DMS79 treated with DMSO at 0.1 percent for 48 hours (cell line): Measurements from ENCODE around the gene IKBKE.

Experiments used
- DNase-seq: peaks from one replicate; lab custom pipeline; 2025; lab: John Stamatoyannopoulos, UW

IKBKE gene

DNA sequence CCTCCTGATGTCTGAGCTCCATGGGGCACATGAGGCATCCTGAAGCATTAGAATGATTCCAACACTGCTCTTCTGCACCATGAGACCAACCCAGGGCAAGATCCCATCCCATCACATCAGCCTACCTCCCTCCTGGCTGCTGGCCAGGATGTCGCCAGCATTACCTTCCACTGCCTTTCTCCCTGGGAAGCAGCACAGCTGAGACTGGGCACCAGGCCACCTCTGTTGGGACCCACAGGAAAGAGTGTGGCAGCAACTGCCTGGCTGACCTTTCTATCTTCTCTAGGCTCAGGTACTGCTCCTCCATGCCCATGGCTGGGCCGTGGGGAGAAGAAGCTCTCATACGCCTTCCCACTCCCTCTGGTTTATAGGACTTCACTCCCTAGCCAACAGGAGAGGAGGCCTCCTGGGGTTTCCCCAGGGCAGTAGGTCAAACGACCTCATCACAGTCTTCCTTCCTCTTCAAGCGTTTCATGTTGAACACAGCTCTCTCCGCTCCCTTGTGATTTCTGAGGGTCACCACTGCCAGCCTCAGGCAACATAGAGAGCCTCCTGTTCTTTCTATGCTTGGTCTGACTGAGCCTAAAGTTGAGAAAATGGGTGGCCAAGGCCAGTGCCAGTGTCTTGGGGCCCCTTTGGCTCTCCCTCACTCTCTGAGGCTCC, 26.0 kb downstream of the IKBKE start:
- DNase-seq = peak; percentile 8

DNA sequence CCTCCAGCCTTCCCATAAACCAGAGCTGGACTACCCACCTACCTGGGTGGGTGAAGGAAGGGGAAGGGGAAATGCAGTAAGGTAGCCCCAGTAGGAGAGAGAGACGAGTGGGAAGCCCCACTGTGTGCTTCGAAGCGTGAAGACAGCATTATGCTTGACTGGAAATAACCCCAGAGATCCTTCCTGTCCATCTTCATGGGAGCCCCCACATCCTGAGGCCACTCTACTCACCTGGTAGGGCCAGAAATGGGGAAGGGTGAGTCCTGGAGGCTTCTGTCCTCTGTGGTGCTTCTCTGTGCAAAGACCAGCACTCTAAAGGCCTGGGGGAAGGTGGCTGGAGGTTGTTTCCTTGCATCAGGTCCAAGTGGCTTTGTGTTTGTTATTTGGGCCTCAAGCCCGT, 27.1 kb downstream of the IKBKE start:
- no peak for DNase-seq

DNA sequence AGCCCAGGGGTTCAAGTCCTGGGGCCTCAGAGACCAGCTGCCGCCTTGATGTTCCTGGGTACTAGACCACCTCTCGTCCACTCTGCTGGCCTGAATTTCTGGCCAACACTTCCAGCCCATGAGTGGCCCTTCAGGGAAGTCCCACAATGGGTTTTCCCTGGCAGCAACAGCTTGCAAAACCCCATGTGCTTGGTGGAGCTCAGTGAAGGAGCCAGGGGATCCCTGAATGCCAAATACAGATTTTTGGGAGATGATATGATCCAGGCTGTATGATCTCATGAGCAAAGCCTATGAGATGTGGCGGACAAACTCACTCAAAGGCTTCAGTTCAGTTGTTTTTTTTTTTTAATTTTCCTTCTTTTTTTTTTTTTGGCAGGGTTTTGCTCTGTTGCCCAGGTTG, 27.5 kb downstream of the IKBKE start:
- DNase-seq = no peak

DNA sequence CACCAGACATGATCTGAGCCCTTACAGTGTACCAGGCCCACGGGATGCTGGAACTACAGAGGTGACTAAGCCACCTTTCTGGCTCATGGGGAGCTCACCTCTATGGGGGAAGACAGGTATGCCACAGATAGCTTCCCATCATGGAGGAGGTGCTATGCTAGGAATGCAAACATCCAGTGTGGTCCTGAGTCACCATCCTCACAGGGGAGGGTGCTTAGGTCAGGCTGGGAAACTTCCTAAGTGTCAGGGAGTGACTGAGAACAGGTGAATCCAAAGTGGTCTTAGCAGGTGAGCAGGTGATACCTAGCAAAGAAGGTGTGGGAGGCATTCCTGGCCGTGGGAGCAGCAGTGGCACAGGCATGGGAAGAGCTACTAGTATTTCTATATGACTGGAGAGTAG, 28.4 kb downstream of the IKBKE start:
- DNase-seq = no peak

DNA sequence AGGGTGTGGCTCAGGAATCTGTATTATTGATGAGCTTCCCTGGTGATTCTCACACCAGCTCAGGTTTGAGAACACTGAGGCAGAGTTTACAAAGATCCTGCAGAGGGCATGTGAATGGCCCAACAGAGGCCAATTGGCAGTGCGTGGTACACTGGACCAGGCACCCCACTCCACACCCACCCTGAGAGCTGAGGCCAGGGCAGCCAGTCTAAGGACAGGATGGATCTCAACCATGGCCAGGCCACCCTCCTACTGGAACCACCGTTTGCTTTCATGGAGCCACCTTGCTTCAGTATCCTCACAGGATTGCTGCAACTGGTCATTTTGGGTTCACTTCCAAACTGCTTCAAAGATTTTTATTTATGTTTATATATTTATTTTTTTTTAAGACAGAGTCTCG, 29.8 kb downstream of the IKBKE start:
- DNase-seq = no peak

DNA sequence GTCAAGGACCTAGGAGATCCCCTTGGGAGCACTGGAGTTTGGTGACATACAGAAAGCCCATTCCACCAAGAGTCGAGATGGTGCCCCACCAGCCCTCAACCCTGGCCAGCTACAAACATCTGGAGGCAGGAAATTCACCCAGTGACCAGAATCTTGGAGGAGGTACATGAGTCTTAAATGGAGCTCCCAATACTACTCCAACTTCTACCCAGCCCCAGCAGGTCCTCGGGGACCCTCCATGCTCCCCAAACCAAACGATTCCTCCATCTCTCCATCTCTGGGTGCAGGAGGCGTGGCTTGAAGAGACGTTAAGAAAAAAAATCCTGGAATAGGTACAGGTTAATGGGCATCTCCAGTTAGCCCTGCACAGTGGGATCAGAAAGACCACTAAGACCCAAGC, 31.6 kb downstream of the IKBKE start:
- no peak for DNase-seq

DNA sequence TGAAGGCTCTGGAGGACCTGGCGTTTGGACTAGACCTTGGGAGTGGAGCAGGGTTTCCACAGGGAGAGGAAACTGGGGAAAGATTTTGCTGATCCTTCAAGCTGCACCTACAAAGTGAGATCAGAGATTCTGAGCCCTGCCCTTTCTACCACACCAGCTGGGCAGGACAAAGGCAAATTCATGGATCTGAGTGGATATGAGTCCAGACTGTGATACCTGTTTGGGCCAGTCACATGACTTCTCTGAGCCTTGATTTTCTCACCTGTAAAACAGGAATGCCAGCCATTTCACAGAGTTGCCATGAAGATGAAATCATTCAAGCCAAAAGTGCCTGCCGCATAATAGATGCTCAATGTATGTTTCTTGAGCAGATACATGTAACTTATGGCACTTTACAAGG, 32.1 kb downstream of the IKBKE start:
- no peak for DNase-seq

DNA sequence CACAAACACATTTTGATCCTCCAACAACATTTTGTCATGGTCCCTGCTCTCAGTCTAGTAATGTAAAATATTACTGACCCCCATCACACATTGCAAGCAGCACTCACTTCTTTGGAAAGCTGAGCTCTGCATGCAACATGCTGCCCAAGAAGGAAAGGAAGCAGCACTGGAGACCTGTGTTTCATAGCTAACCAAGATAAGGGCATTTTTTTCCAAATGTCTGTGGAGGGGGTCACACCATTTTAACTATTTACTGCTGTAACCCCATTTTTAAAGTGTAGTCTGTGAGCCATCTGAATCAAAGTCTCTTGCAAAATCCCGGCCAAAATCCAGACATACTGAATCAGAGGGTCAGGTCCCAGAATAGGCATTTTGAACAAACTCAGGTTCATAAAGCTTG, 32.5 kb downstream of the IKBKE start:
- DNase-seq = no peak

DNA sequence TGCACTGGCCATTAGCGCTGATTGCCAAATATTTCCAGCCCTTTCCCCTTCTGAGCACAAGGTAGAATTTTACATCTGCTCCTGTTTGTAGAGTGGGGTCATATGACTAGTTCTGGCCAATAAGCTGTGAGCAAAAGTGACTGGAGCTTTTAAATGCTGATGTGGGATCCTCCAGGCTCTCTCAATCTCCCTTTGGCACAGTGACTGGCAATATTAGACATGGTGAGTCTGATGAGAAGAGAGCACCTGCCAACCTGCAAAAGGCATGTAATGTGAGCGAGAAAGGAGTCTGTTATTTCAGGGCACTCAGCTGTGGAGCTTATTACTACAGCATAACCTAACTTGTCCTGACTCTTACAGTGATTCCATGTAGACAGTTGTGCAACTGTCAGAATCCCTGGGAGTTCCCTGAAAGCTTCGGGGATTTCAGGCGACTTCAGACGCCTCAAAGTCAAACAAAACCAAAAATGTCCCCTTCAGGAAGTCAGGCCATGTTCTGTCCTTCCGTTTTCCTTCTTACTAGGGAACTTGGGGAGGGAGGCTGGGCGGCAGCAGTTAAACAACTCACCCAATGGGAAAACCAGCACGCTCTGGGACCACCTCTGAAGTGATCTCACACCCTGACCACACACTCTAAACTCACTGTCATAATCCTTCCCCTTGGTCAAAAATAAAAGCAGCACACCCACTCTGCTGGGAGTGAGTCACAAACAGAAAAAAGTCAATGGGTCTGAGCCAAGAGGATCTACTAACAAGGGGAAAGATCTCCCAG, 33.5 kb downstream of the IKBKE start:
- no peak for DNase-seq

DNA sequence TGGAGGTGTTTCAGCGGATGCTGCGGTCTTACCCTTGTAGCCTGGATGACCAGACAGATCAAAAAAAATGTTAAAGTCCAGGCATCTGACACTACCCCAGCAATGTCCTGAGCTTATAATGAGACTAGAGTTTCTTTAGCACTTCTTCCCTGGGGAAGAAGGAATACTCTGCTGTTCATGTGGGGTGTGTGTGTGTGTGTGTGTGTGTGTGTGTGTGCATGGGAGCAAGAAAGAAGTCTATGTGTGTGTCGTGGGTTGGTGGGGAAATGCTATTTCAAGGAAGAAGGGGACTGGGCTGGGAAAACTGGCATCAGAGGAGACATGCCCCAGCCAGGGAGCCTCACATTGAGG, 34.1 kb downstream of the IKBKE start:
- DNase-seq = no peak

DNA sequence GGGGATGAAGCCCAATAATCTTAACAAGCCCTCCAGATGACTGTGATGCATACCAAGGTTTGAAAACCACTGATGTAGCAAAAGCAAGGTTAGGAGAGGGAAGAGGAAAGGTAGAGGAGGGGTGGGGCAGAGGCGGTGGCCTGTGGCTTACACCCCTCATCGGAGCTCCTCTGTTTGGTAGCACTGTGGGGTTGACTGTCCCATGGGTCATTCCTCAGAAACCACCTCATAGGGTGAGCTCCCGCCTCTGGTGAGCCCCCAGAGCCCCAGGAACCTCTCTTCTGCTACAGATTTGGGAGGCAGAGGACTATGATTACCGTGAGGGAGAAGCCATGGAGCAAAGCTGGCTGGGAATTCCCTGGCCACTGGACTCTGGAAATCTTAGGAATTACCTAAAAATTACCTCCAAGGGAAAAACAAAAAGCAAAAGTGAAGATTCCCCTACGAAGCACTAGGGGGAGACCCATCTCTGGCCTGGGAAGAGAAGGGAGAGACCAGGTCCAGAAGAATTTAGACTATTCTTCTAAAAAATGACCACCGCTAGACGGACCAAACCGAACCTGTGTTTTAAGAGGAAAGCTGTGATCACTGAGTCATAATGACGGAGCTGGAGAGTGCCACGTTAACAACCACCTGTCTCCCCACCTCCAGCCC, 35.6 kb downstream of the IKBKE start:
- DNase-seq = no peak

DNA sequence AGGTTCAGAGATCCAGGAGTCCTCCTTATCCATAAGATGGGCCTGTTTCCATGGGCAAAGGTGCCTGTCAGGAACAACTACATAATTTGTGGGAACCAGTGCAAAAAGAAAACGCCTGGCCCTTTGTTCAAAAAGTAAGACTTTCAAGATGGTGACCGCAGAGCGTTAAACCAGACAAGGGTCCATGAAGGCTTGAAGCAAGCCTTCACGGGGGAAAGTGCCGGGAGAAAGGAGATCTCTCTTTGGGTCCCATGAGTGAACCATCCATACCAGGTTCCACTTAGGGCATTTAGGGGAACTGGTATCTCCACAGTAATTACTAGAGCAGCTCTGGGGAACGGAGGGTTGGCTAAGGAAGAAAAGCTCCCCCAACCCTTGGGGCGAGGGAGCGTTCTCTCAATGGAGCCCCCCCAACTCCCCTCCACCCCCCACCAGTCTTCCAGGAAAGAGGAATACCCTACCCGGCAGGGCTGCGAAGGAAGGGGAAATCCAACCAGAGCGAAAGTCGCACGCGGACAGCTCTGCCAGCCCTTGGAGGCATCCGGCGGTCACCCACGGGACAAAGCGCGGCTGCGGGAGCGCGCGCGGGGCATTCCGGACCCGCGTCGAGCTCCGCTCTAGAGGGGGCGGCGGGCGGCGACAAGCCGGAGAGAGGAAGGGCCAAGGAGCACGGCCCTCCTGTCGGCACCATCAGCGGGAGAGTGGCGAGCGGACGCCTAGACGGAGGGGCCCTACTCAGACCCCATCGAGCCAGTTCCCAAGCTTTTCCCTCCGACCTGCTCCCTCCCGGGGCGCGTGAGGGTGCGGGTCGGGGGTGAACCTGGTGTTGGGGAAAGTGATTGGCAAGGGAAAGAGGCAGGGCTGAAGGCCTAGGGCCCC, 36.4 kb downstream of the IKBKE start:
- DNase-seq = no peak

DNA sequence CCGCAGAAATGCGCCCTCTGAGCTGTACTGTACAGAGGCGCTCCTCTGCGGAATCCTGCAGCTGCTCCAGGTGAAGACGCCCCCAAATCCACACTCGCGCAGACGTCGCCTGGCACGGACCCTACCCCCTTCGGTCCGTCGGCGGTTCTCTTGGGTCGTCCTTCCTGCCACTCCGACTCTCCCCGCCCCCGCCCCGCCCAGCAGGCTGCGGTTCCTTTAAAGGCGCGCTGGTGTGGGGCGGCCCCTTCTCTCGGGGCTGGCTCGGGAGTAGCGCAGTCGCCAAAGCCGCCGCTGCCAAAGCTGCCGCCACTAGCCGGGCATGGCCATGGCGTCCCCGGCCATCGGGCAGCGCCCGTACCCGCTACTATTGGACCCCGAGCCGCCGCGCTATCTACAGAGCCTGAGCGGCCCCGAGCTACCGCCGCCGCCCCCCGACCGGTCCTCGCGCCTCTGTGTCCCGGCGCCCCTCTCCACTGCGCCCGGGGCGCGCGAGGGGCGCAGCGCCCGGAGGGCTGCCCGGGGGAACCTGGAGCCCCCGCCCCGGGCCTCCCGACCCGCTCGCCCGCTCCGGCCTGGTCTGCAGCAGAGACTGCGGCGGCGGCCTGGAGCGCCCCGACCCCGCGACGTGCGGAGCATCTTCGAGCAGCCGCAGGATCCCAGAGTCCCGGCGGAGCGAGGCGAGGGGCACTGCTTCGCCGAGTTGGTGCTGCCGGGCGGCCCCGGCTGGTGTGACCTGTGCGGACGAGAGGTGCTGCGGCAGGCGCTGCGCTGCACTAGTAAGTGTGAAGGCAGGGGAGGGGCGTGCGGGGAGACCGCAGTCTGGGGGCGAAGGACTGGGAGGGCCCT, 37.2 kb downstream of the IKBKE start, which contains the start of gene RASSF5:
Gene RASSF5, plus strand, starts transcription at position 248 of the 846 bp plus-strand sequence. Its CDS starts 72 bp downstream, at position 320.
- peak; percentile 67 for DNase-seq

DNA sequence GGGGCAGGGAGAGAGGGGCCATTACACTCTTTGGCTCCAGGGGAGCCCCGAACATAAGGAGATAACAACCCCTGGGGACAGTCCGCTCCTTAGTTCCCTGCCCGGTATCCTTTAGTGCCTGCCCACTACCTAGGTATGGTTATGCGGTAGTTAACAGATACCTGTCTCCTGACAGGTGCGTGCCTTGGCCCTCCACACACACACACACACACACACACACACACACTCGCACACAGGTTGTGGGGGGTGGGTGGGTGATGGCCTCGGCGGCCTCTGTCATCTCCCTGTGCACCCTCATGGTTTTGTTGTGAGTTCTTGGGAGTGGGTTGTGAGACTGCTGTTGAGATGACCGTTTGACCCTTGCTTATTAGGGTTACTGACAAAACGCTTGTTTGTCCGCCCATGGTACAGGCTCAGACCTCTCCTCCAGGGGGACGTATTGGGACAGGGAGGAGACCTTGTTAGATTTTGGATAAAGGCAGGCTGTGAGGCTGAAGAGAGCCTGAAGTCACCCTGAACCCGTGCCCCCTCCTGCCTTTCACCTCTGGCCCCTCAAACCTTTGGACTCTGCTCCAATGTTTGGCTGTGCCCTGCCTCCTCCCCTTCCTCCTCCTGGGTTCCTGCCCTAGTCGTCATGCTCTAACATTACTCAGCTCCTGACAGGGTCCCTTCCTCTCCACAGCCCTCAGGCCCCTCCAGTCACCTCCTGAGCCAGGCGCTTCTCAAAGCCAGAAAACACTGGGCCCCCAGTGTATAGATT, 38.0 kb downstream of the IKBKE start:
- DNase-seq = no peak

DNA sequence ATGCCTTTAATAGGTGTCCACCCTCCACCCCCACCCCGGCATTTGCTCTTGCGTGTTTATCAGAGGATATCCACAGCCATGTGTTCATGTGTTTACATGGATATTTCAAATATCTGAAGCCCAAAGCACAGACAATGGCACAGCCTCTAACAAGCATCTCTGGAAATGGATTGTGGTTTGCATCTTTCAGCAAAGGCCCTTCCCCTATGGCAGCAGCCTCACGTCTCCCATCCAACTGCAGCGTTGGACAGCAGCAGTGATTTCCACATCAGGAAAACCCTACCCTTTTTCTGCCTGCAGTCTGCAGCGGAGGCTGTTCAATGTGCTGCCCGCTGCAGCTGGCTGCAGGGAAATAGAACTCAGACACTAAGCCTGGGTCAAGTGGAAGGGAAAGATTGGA, 38.7 kb downstream of the IKBKE start:
- DNase-seq = no peak

DNA sequence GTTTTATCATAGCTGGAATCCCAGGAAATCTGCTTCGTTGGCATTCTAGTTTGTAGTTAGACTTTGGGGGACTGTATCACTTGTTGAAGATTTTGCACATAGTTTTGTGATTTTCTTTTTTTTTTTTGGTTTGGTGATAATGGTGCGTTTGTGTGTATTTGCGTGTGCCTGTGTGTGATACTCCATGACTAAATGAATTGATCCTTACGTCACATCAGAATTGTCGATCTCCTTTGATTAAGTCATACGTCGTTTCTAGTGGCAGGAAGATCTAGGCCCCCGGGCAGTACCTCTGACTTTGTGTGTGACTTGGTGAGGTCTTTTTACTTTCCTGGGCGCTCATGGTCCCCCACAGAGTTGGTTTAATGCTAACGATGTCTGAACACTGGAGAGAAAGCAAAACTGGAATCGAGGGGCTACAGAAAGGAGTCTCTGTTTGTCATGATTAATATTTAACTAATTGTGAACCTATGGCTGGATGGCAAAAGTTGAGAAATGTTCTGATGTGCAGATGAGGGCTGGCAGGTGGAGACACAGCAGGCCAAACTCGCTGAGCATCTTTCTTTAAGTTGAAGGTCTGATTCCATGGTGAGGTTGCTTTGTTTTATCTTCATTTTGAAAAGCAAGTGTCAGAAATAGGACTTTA, 39.5 kb downstream of the IKBKE start:
- no peak for DNase-seq

DNA sequence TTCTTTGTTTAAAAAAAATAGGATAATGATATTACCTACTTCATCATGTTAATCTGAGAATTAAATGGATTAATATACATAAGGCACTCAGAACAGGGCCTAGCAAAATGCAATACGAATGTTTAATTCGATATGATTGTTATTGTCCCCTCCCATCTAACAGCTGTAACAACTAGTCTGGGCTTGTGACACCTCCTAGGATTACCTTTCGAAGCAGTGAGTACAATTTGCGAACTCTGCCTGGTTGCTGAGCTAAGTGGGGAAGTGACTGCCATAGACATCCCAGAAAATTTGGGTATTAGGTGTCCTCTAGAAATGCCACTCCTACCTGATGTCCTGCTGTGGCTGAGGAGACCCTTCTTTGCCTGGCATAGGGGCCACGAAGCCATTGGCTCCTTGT, 40.1 kb downstream of the IKBKE start:
- DNase-seq = no peak

DNA sequence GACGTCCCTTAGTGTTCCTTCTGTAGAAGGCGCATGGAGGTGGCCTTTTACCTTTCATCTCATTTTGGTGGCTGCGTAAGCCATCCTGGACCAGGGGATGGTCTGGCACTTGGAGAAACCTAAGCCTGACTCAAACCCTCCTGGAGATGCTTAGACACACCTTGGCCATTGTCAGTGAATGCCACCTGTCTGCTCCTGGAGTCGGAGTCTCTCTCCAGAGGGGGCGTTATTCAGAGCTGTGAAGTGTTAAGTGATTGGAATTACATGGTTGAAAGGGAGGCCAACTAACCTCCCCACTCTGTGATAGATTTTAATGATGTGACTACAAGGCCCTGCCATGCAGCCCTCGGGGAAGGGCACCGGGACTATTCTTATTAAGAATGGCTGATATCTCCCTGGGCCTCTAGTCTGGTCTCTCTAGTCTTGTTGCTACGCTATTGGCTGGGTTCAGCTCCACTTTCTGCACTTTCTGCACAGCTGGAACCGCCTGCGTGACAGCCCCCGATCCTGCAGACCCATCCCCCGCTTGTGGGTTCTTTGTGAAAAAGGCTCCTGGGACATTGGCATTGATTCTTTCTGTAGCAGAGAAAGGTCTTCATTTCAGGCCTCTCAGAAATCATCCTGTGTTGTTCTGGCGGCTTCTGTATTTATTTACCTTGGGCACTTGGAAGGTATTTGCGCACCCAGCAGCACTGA, 41.2 kb downstream of the IKBKE start:
- DNase-seq = peak; percentile 83

DNA sequence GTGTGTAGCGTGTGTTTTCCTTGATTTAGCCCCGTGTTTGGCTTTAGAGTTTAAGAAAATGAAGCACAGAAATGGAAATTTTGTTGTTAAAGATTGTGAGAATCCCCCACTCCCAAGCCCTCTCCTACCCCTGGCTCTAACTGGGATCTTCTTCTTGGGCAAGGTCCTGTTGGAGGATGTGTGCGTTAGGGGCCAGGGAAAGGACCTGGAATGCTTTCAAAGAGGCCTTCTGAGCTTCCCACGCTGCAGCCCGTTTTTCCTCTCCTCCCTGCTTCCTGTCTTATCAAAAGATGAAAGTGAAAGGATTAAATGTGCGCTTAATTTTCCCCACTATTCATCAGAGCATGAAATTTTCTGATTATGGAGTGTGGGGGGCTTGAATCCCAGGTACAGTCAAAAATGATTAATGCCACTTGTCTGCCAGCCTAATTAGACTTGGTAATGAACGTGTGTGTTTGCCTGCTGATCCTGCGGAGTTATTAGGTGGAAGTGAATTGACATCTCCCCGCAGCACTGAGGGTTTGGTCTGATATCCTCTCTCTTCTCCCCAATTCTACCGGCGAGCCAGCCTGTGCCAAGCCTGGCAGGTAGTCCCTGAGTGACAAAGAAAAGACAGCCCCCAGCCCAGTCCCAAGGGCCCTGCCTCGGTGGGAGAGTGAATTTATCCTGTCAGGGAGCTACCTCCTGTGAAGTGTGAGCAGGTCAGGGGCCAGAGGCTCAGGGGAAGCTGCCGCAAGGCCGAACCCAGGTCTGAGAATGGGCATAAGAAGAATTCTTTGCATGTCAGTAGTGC, 42.0 kb downstream of the IKBKE start:
- DNase-seq = peak; percentile 77
